GM19395 (cell line): Measurements from ENCODE around the gene CCER1.
"Not testable (repeated sequence)": the region's sequence is repeated elsewhere in the genome, so short reads cannot be mapped to it uniquely, and the experiment has no call there.

ENCODE experiments used
- ATAC-seq: cut with Tn5 transposase; IDR thresholded peaks from one replicate; pipeline ENCODE4 v1.9.1; 2021; ENCODE audit warnings: mild to moderate bottlenecking, moderate library complexity; ENCODE audit not compliant: unreplicated experiment

The CCER1 gene

GRCh38 chr12:90954921-90955320 lies at the start of gene CCER1:
Gene CCER1, minus strand, starts transcription at chr12:90955176. Its CDS starts 434 bp downstream, at chr12:90954742.
- ATAC-seq = no peak

GRCh38 chr12:91003737-91004136 lies 48.8 kb upstream of the CCER1 start:
- no peak for ATAC-seq

- ATAC-seq = no peak
Observed at GRCh38 chr12:91001306-91001705, 46.3 kb upstream of the CCER1 start.

GRCh38 chr12:90999966-91000365 lies 45.0 kb upstream of the CCER1 start:
- ATAC-seq = no peak

- ATAC-seq = no peak
Observed at GRCh38 chr12:90999527-90999926, 44.6 kb upstream of the CCER1 start.

GRCh38 chr12:90995010-90995409 lies 40.0 kb upstream of the CCER1 start:
- no peak for ATAC-seq

GRCh38 chr12:90991952-90992465 lies 37.0 kb upstream of the CCER1 start:
- ATAC-seq = no peak

GRCh38 chr12:90990611-90991010 lies 35.6 kb upstream of the CCER1 start:
- no peak for ATAC-seq

- no peak for ATAC-seq
Observed at GRCh38 chr12:90989686-90990111, 34.7 kb upstream of the CCER1 start.

- ATAC-seq = no peak
Observed at GRCh38 chr12:90987520-90987919, 32.5 kb upstream of the CCER1 start.

GRCh38 chr12:90987101-90987500 lies 32.1 kb upstream of the CCER1 start:
- no peak for ATAC-seq

- not testable (repeated sequence) for ATAC-seq
Observed at GRCh38 chr12:90985331-90985730, 30.4 kb upstream of the CCER1 start.

GRCh38 chr12:90984114-90984513 lies 29.1 kb upstream of the CCER1 start:
- ATAC-seq = no peak

GRCh38 chr12:90982170-90982569 lies 27.2 kb upstream of the CCER1 start:
- ATAC-seq = no peak

GRCh38 chr12:90979951-90980350 lies 25.0 kb upstream of the CCER1 start:
- ATAC-seq = no peak

GRCh38 chr12:90979019-90979418 lies 24.0 kb upstream of the CCER1 start:
- no peak for ATAC-seq

GRCh38 chr12:90978117-90978770 lies 23.3 kb upstream of the CCER1 start:
- ATAC-seq = peak; percentile 85

- no peak for ATAC-seq
Observed at GRCh38 chr12:90977224-90977623, 22.2 kb upstream of the CCER1 start.

GRCh38 chr12:90974286-90974685 lies 19.3 kb upstream of the CCER1 start:
- no peak for ATAC-seq

- ATAC-seq = no peak
Observed at GRCh38 chr12:90972226-90972625, 17.2 kb upstream of the CCER1 start.

- no peak for ATAC-seq
Observed at GRCh38 chr12:90970911-90971310, 15.9 kb upstream of the CCER1 start.

GRCh38 chr12:90970471-90970870 lies 15.5 kb upstream of the CCER1 start:
- ATAC-seq = no peak

- ATAC-seq = no peak
Observed at GRCh38 chr12:90969851-90970250, 14.9 kb upstream of the CCER1 start.
